IMR-90 (cell line): ENCODE data around the gene NOS1AP. TPM values are rescaled to one million over a fixed set of nuclear protein-coding genes. Genes with fewer than 3 reads are reported as not detected.

Source experiments
- ATAC-seq: fragments of 200-7000 bp; cut with Tn5 transposase; 2 replicates; pipeline ENCODE4 v1.9.1; 2020; ENCODE audit warnings: low read depth, mild to moderate bottlenecking, moderate library complexity
- BruUV-seq: library from RNA; stranded (reverse); fragments of 400-500 nt; replicated peaks from 2 replicates; lab custom pipeline; 2021; lab: Mats Ljungman, UMichigan
- CTCF ChIA-PET: fragments of 300-600 bp; formaldehyde crosslinking; extraction: SDS; loops from one replicate; lab custom pipeline; 2021; ENCODE audit warnings: antibody characterized with exemption; lab: Yijun Ruan, JAX
- POLR2A ChIA-PET: fragments of 300-600 bp; sonication (Branson Sonifier 250); formaldehyde crosslinking; loops from one replicate; lab custom pipeline; 2022; ENCODE audit warnings: antibody characterized with exemption; ENCODE audit not compliant: unreplicated experiment; lab: Charles Lee
- DNase-seq: peaks from one replicate; pipeline ENCODE4 v3.0.0; 2013
- H2AFZ ChIP-seq: replicated peaks from 2 replicates; pipeline ENCODE3; 2013; ENCODE audit warnings: low read length, mild to moderate bottlenecking; ENCODE audit not compliant: poor library complexity
- H2AK5ac ChIP-seq: 2 replicates; pipeline ENCODE4 v1.6.1; 2013; ENCODE audit warnings: low read depth, low read length, inconsistent platforms
- H2AK9ac ChIP-seq: replicated peaks from 2 replicates; pipeline ENCODE3; 2013; ENCODE audit warnings: mild to moderate bottlenecking, low read depth, low read length, moderate library complexity; ENCODE audit not compliant: poor library complexity
- H2BK120ac ChIP-seq: 2 replicates; pipeline ENCODE4 v1.6.1; 2013; ENCODE audit warnings: low read depth, low read length, inconsistent platforms
- H2BK15ac ChIP-seq: 3 replicates; pipeline ENCODE4 v1.6.1; 2013; ENCODE audit warnings: low read depth, low read length, inconsistent platforms
- H2BK20ac ChIP-seq: 2 replicates; pipeline ENCODE4 v1.6.1; 2013; ENCODE audit warnings: low read depth, mild to moderate bottlenecking, inconsistent platforms, low read length, moderate library complexity
- H2BK5ac ChIP-seq: 2 replicates; pipeline ENCODE4 v1.6.1; 2013; ENCODE audit warnings: mild to moderate bottlenecking, low read depth, low read length, inconsistent platforms; ENCODE audit not compliant: poor library complexity, severe bottlenecking
- H3K14ac ChIP-seq: replicated peaks from 2 replicates; pipeline ENCODE4 v1.6.1; 2013; ENCODE audit warnings: low read depth, low read length, inconsistent platforms
- H3K18ac ChIP-seq: 2 replicates; pipeline ENCODE4 v1.6.1; 2013; ENCODE audit warnings: low read depth, low read length, control low read depth
- H3K23ac ChIP-seq: 2 replicates; pipeline ENCODE4 v1.6.1; 2013; ENCODE audit warnings: low read depth, low read length, inconsistent platforms
- H3K27ac ChIP-seq: 2 replicates; pipeline ENCODE4 v1.5.1; 2013; ENCODE audit warnings: mild to moderate bottlenecking, control low read depth, low read length; ENCODE audit not compliant: insufficient read depth
- H3K27me3 ChIP-seq: 2 replicates; pipeline ENCODE4 v1.6.1; 2013; ENCODE audit warnings: low read length; ENCODE audit not compliant: control insufficient read depth, insufficient read depth
- H3K36me3 ChIP-seq: 2 replicates; pipeline ENCODE4 v1.6.1; 2013; ENCODE audit warnings: low read length, mixed read lengths; ENCODE audit not compliant: control insufficient read depth, insufficient read depth
- H3K4ac ChIP-seq: 2 replicates; pipeline ENCODE4 v1.6.1; 2013; ENCODE audit warnings: low read depth, low read length, inconsistent platforms
- H3K4me1 ChIP-seq: 2 replicates; pipeline ENCODE4 v1.6.1; 2013; ENCODE audit warnings: low read length, mixed read lengths; ENCODE audit not compliant: control insufficient read depth, insufficient read depth
- H3K4me2 ChIP-seq: 2 replicates; pipeline ENCODE4 v1.6.1; 2013; ENCODE audit warnings: low read depth, mild to moderate bottlenecking, control low read depth, low read length, moderate library complexity
- H3K4me3 ChIP-seq: 2 replicates; pipeline ENCODE4 v1.5.1; 2013; ENCODE audit warnings: low read depth, mild to moderate bottlenecking, control low read depth, low read length, moderate library complexity; ENCODE audit not compliant: insufficient read depth
- H3K56ac ChIP-seq: 2 replicates; pipeline ENCODE4 v1.6.1; 2013; ENCODE audit warnings: low read length, inconsistent platforms; ENCODE audit not compliant: insufficient read depth; ENCODE audit errors: extremely low read depth
- H3K79me1 ChIP-seq, 2 experiments: 2 replicates each; pipeline ENCODE4 v1.6.1; 2013; ENCODE audit warnings: low read length in 2 of 2, inconsistent platforms in 1 of 2, low read depth in 1 of 2
- H3K9ac ChIP-seq: 2 replicates; pipeline ENCODE4 v1.6.1; 2013; ENCODE audit warnings: low read depth, low read length, control low read depth
- H3K9me1 ChIP-seq: 2 replicates; pipeline ENCODE4 v1.6.1; 2013; ENCODE audit warnings: low read length, inconsistent platforms; ENCODE audit not compliant: insufficient read depth
- H3K9me3 ChIP-seq: 2 replicates; pipeline ENCODE4 v1.6.1; 2013; ENCODE audit warnings: low read length; ENCODE audit not compliant: control insufficient read depth, insufficient read depth
- H4K20me1 ChIP-seq: 2 replicates; pipeline ENCODE4 v1.6.1; 2013; ENCODE audit warnings: low read length, inconsistent platforms; ENCODE audit not compliant: insufficient read depth
- H4K5ac ChIP-seq: 2 replicates; pipeline ENCODE4 v1.6.1; 2013; ENCODE audit warnings: mild to moderate bottlenecking, low read depth, low read length, control low read depth
- H4K8ac ChIP-seq, 2 experiments: 2 replicates each; pipeline ENCODE4 v1.6.1; 2013; ENCODE audit warnings: low read depth in 2 of 2, low read length in 2 of 2, control low read depth in 1 of 2, inconsistent platforms in 1 of 2
- H4K91ac ChIP-seq: 2 replicates; pipeline ENCODE4 v1.6.1; 2013; ENCODE audit warnings: low read depth, low read length, inconsistent platforms; ENCODE audit not compliant: insufficient read depth
- BHLHE40 ChIP-seq: fragments of 150-350 bp; IDR thresholded peaks from 2 replicates; pipeline ENCODE4 v1.6.1; 2016; ENCODE audit warnings: mild to moderate bottlenecking, low read depth, low read length
- CEBPB ChIP-seq: IDR thresholded peaks from 2 replicates; pipeline ENCODE4 v1.6.1; 2012; ENCODE audit warnings: low read depth, low read length, improper control_type of control experiment
- CHD1 ChIP-seq: IDR thresholded peaks from 2 replicates; pipeline ENCODE4 v1.6.1; 2012; ENCODE audit warnings: low read depth, low read length, improper control_type of control experiment
- MAFK ChIP-seq: IDR thresholded peaks from 2 replicates; pipeline ENCODE4 v1.6.1; 2012; ENCODE audit warnings: low read depth, low read length, improper control_type of control experiment
- MXI1 ChIP-seq: IDR thresholded peaks from 2 replicates; pipeline ENCODE4 v1.6.1; 2012; ENCODE audit warnings: low read depth, mild to moderate bottlenecking, low read length, moderate library complexity, borderline replicate concordance
- NFE2L2 ChIP-seq: fragments of 150-350 bp; IDR thresholded peaks from 2 replicates; pipeline ENCODE4 v1.6.1; 2016; ENCODE audit warnings: low read depth, mild to moderate bottlenecking, low read length
- POLR2A ChIP-seq: IDR thresholded peaks from 2 replicates; pipeline ENCODE4 v1.6.1; 2012; ENCODE audit warnings: mild to moderate bottlenecking, low read depth, low read length
- SMC3 ChIP-seq: fragments of 150-350 bp; IDR thresholded peaks from 2 replicates; pipeline ENCODE4 v1.6.1; 2016; ENCODE audit warnings: low read depth, mild to moderate bottlenecking, antibody characterized with exemption, low read length, moderate library complexity
- WGBS, 2 experiments: methylation state at CpG; one replicate each; pipeline versions ENCODE4 v1.1.5 to v1.1.7; 2013; ENCODE audit warnings: missing lambda C conversion rate in 2 of 2; ENCODE audit not compliant: insufficient read length in 1 of 2; ENCODE audit errors: extremely low coverage in 2 of 2; 5-methylcytosine and 5-hydroxymethylcytosine counted together
- dilution Hi-C: fragments of 300-500 bp; cut with HindIII; formaldehyde crosslinking; loops from one replicate; pipeline ENCODE4 v1.14.3; 2018; ENCODE audit warnings: low sequenced_read_pairs; ENCODE audit not compliant: unreplicated experiment
- in situ Hi-C: fragments of 300-500 bp; cut with MboI; formaldehyde crosslinking; loops from 3 replicates; pipeline ENCODE4 v1.14.3; 2019; ENCODE audit warnings: low sequenced_read_pairs, inconsistent platforms, mixed read lengths
- intact Hi-C: fragments of 100-400 bp; cut with micrococcal nuclease; formaldehyde crosslinking; loops from 2 replicates; pipeline ENCODE4 v1.10.0; 2022
- polyA plus RNA-seq, 3 experiments: library from polyadenylated mRNA; depleted of rRNA; stranded (reverse); fragments of >200 nt; gene quantifications; 2 replicates each; pipeline ENCODE4 v1.2.3, GENCODE V29; 2012; ENCODE audit warnings: low replicate concordance in 1 of 3
- total RNA-seq: library from RNA; depleted of rRNA; stranded (reverse); fragments of >200 nt; gene quantifications from 2 replicates; pipeline ENCODE4 v1.2.3, GENCODE V29; 2012

The NOS1AP gene
- total and polyA plus RNA-seq, 2 of the 4 experiments (the other 2 are of a cell fraction): 0.18 to 0.19 TPM

DNA sequence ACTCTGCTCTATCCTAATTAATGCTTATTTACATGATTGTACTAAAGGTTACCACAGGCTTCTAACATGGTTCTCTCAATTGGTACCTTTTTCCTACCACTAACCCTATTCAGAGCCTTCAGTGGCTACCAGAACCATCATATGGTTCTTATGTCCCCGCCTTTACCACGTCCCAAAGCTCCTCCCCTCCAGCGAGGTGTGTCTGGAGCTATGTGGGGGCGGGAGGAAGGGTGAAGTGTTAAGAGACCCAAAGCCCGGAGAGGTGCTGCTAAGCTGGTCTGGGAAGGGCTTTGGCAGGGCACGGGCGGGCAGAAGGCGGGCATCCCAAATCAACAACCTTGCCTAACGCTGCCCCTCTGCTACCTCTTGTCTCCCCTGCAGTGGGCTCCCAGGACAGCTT is 297.2 kb downstream of the NOS1AP start:
- no peak for TF ChIP-seq SMC3
- no peak for TF ChIP-seq CEBPB
- TF ChIP-seq MAFK: no peak
- no peak for TF ChIP-seq MXI1
- no peak for TF ChIP-seq NFE2L2
- TF ChIP-seq CHD1: no peak
- no peak for TF ChIP-seq POLR2A
- no peak for TF ChIP-seq BHLHE40
- Histone ChIP-seq H3K36me3 (no peaks in the 10 kb centered on the region), H3K4me1 (no peaks in the 10 kb centered on the region), H2AK5ac (no peak overlapping the region), H4K5ac (no peak overlapping the region), H3K4ac (no peak overlapping the region), H3K56ac (no peak overlapping the region), H2BK15ac (no peak overlapping the region), H2AFZ (peak overlapping the region; percentile 75), H2BK20ac (no peak overlapping the region), H3K9me1 (no peaks in the 10 kb centered on the region; the same call in 1 of the 2 replicates), H3K27me3 (peaks cover 20% of the 10 kb centered on the region), H2AK9ac (no peak overlapping the region), H3K79me1 (no peaks in the 10 kb centered on the region), H3K9ac (no peak overlapping the region), H3K14ac (no peak overlapping the region), H3K9me3 (no peaks in the 10 kb centered on the region), H3K27ac (no peak overlapping the region), H4K91ac (no peak overlapping the region), H4K20me1 (no peaks in the 10 kb centered on the region), H2BK5ac (no peak overlapping the region), H3K4me2 (no peak overlapping the region; the same call in 1 of the 2 replicates), H2BK120ac (no peak overlapping the region), H3K4me3 (0 out of 2 replicates have a peak overlapping the region, but pooled peaks have one; percentile 23), H4K8ac (no peak overlapping the region), H3K18ac (no peak overlapping the region), H3K23ac (no peak overlapping the region)
- in situ Hi-C loops (no loop called here), intact Hi-C loops (no loop called here), dilution Hi-C loops (no loop called here)
- ChIA-PET POLR2A (no interaction called here), CTCF (interaction anchor here (1.1 kb wide), 1 partner anchor 21 kb away, joined by 3 read pairs; no protein-coding TSS in a partner anchor)
- ATAC-seq (no peak), DNase-seq (no peak)
- no TSS peak for BruUV-seq
- 93% methylated on average over 4 of the region's 9 CpGs; no CpG with 5 or more reads in 1 of the 2 experiments for WGBS, 2 experiments
